Parathyroid adenoma (tissue), 2 donors: ENCODE results near the gene TUT4.

Source experiments
- H2AFZ ChIP-seq: fragments of 300-600 bp; sonication (generic); one replicate; pipeline ENCODE4 v1.7.0; 2017; ENCODE audit warnings: antibody characterized with exemption, mild to moderate bottlenecking
- H3K27ac ChIP-seq: fragments of 300-600 bp; sonication (generic); one replicate; pipeline ENCODE4 v1.7.0; 2017
- H3K27me3 ChIP-seq: fragments of 300-600 bp; sonication (generic); one replicate; pipeline ENCODE4 v1.7.0; 2017; ENCODE audit warnings: low read length; ENCODE audit not compliant: control insufficient read depth, insufficient read depth
- H3K36me3 ChIP-seq: fragments of 300-600 bp; sonication (generic); one replicate; pipeline ENCODE4 v1.7.0; 2017; ENCODE audit warnings: low read length; ENCODE audit not compliant: control insufficient read depth, insufficient read depth
- H3K4me1 ChIP-seq: fragments of 300-600 bp; sonication (generic); one replicate; pipeline ENCODE4 v1.7.0; 2017; ENCODE audit warnings: control low read depth
- H3K4me2 ChIP-seq: fragments of 300-600 bp; sonication (generic); one replicate; pipeline ENCODE4 v1.7.0; 2017; ENCODE audit warnings: low read length
- H3K4me3 ChIP-seq: fragments of 300-600 bp; sonication (generic); one replicate; pipeline ENCODE4 v1.7.0; 2017; ENCODE audit warnings: low read depth, low read length
- H3K79me2 ChIP-seq: fragments of 300-600 bp; sonication (generic); one replicate; pipeline ENCODE4 v1.7.0; 2017; ENCODE audit warnings: control low read depth
- H3K9ac ChIP-seq: fragments of 300-600 bp; sonication (generic); one replicate; pipeline ENCODE4 v1.7.0; 2017; ENCODE audit warnings: mild to moderate bottlenecking
- H3K9me3 ChIP-seq: fragments of 300-600 bp; sonication (generic); one replicate; pipeline ENCODE4 v1.7.0; 2017; ENCODE audit warnings: low read length; ENCODE audit not compliant: control insufficient read depth
- TF ChIP-seq, protein P1 (sequence below): fragments of 300-600 bp; sonication (generic); IDR thresholded peaks from one replicate; pipeline ENCODE4 v1.7.0; 2017; ENCODE audit warnings: antibody characterized with exemption, mild to moderate bottlenecking
- donor health status: primary hyperparathyroidism.

TUT4 gene

DNA sequence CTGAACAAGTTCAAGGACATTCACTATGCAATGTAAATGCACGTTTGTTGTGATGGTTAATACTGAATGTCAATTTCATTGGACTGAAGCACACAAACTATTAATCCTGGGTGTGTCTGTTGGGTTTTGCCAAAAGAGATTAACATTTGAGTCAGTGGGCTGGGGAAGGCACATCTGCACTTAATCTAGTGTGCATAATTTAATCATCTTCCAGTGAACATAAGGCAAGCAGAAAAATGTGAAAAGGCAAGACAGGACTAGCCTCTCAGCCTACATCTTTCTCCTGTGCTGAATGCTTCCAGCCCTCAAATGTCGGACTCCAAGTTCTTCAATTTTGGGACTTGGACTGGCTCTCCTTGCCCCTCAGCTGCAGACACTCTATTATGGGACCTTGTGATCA is 108.4 kb downstream of the TUT4 start:
- Histone ChIP-seq H3K4me3 (no peak overlapping the region), H3K4me2 (no peak overlapping the region), H3K9me3 (no peaks in the 10 kb centered on the region), H2AFZ (no peak overlapping the region), H3K9ac (no peak overlapping the region), H3K79me2 (no peaks in the 10 kb centered on the region), H3K27ac (no peak overlapping the region), H3K4me1 (no peaks in the 10 kb centered on the region), H3K36me3 (no peaks in the 10 kb centered on the region), H3K27me3 (no peaks in the 10 kb centered on the region)
- TF ChIP-seq, protein P1, sequence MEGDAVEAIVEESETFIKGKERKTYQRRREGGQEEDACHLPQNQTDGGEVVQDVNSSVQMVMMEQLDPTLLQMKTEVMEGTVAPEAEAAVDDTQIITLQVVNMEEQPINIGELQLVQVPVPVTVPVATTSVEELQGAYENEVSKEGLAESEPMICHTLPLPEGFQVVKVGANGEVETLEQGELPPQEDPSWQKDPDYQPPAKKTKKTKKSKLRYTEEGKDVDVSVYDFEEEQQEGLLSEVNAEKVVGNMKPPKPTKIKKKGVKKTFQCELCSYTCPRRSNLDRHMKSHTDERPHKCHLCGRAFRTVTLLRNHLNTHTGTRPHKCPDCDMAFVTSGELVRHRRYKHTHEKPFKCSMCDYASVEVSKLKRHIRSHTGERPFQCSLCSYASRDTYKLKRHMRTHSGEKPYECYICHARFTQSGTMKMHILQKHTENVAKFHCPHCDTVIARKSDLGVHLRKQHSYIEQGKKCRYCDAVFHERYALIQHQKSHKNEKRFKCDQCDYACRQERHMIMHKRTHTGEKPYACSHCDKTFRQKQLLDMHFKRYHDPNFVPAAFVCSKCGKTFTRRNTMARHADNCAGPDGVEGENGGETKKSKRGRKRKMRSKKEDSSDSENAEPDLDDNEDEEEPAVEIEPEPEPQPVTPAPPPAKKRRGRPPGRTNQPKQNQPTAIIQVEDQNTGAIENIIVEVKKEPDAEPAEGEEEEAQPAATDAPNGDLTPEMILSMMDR, result no peak

DNA sequence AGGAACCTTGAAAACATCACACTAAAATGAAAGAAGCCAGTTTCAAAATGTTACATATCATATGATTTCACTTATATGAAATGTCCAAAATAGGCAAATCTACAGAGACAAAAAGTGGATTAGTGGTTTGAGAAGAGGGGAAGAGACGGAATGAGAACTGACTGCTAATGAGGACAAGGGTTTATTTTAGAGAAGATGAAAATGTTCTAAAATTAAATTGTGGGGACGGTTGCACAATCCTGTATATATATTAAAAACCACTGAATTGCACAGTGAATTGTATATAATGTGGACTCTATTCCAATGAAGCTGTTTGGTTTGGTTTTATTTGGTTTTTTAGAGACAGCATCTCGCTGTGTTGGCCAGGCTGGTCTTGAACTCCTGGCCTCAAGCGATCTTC is 112.9 kb downstream of the TUT4 start:
- H3K79me2 ChIP-seq, result no peaks in the 10 kb centered on the region
- H3K4me1 ChIP-seq, result no peaks in the 10 kb centered on the region
- TF ChIP-seq, protein P1, result no peak
- no peaks in the 10 kb centered on the region for H3K27me3 ChIP-seq
- no peak overlapping the region for H3K4me2 ChIP-seq
- H3K9ac ChIP-seq, result no peak overlapping the region
- H2AFZ ChIP-seq, result no peak overlapping the region
- H3K36me3 ChIP-seq, result no peaks in the 10 kb centered on the region
- no peak overlapping the region for H3K4me3 ChIP-seq
- no peak overlapping the region for H3K27ac ChIP-seq
- H3K9me3 ChIP-seq, result no peaks in the 10 kb centered on the region

DNA sequence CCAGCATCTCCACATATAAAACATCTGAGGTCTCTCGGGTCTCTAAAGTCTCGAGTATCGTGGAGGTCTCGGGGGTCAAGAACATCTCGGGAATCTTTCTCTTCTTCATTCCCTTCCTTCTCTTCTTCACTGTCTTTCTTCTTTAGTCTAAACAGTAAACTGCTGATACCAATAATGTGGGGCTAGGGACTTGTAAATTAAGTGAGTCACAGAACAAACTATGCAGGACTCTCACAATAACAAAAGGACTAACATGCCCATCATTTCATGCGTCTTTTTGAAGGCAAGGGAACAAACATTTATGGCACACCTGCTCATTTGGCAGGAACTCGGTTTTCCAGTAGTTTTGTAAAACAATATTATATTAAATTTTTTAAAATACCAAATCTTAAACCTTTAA is 116.1 kb downstream of the TUT4 start:
- Histone ChIP-seq H3K4me1 (no peaks in the 10 kb centered on the region), H3K4me2 (no peak overlapping the region), H2AFZ (no peak overlapping the region), H3K27me3 (no peaks in the 10 kb centered on the region), H3K79me2 (no peaks in the 10 kb centered on the region), H3K4me3 (no peak overlapping the region), H3K9me3 (no peaks in the 10 kb centered on the region), H3K9ac (no peak overlapping the region), H3K36me3 (no peaks in the 10 kb centered on the region), H3K27ac (no peak overlapping the region)
- TF ChIP-seq, protein P1, result no peak

DNA sequence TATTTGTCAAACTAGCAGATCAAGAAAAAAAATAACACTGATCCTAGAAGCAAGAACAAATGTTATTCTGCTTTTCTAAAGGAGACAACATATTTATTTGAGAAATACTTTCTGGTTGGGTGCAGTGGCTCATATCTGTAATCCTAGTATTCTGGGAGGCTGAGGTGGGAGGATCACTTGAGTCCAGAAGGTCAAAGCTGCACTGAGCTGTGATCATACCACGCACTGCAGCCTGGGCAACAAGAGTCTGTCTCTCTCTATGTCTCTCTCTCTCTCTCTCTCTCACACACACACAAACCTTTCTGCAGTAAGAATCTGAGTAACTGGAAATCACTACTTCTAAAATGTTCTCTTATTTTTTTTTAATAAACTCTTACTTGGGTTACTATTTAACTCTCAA is 117.2 kb downstream of the TUT4 start:
- no peaks in the 10 kb centered on the region for H3K36me3 ChIP-seq

DNA sequence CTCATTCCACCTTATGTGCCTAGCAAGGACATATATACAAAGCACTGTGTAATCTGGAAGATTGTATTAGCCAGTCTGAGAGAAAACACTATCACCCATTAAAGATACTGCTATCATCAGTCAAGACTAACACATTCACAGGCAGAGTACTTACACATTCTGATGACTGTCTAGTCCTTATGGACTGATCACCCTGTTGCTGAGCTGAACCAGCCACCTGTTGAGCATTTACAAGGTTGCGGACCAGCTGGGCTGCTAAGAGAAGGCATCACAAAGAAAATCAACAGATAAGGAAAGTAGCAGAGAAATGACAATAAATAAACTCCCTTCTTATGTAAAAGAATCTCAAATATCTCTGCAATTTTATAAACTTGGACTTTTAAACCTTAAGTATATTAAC is 117.7 kb downstream of the TUT4 start:
- TF ChIP-seq, protein P1, result no peak
- Histone ChIP-seq H3K36me3 (no peaks in the 10 kb centered on the region), H3K27me3 (no peaks in the 10 kb centered on the region), H3K9me3 (no peaks in the 10 kb centered on the region), H3K4me1 (no peaks in the 10 kb centered on the region), H3K4me2 (no peak overlapping the region), H3K4me3 (no peak overlapping the region), H3K9ac (no peak overlapping the region), H2AFZ (no peak overlapping the region), H3K79me2 (no peaks in the 10 kb centered on the region), H3K27ac (no peak overlapping the region)

More for the DNA sequence above, 117.2 kb downstream of the TUT4 start:
- no peaks in the 10 kb centered on the region for H3K4me1 ChIP-seq
- H3K4me2 ChIP-seq, result no peak overlapping the region
- H3K27ac ChIP-seq, result no peak overlapping the region
- H3K27me3 ChIP-seq, result no peaks in the 10 kb centered on the region
- TF ChIP-seq, protein P1, result no peak
- H3K9me3 ChIP-seq, result no peaks in the 10 kb centered on the region
- no peak overlapping the region for H2AFZ ChIP-seq
- H3K79me2 ChIP-seq, result no peaks in the 10 kb centered on the region
- H3K4me3 ChIP-seq, result no peak overlapping the region
- H3K9ac ChIP-seq, result no peak overlapping the region
